Occipital lobe (tissue), 2 donors: Measurements from ENCODE around the gene SHROOM3. TPM values are rescaled to one million over a fixed set of nuclear protein-coding genes. Genes with fewer than 3 reads are reported as not detected.

ENCODE experiments used
- DNase-seq: peaks from one replicate; lab custom pipeline; 2025; lab: John Stamatoyannopoulos, UW
- total RNA-seq: library from RNA; depleted of rRNA; stranded (reverse); fragments of >200 nt; gene quantifications from one replicate; pipeline ENCODE4 v1.2.3, GENCODE V29; 2014

Gene SHROOM3
- total RNA-seq, 1 donor from 2014 or later: 17.8 TPM

- no peak for DNase-seq
Observed at GRCh38 chr4:76494243-76494642, 59.2 kb downstream of the SHROOM3 start.

GRCh38 chr4:76494871-76495590 lies 60.0 kb downstream of the SHROOM3 start:
- no peak for DNase-seq

DNA sequence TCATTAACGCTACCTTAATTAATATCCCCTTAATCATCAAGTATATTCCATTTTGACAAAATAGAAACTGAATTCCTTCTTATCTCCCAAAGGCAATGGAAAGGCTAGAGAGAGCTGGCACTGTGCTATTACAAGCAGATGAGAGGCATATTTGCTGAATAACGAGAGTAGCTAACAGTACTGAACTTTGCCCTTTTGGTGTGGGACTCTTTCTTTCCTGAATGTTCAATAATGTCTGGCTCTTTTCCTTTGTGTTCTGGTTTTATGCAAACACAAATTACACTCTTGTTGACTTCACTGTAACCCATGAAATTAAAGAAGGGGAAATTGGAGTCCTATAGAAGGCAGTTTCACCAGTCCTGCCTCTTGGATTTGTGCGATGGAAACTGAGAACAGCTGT lies 63.5 kb downstream of the SHROOM3 start:
- DNase-seq: no peak

GRCh38 chr4:76499461-76499860 lies 64.4 kb downstream of the SHROOM3 start:
- DNase-seq: no peak

DNA sequence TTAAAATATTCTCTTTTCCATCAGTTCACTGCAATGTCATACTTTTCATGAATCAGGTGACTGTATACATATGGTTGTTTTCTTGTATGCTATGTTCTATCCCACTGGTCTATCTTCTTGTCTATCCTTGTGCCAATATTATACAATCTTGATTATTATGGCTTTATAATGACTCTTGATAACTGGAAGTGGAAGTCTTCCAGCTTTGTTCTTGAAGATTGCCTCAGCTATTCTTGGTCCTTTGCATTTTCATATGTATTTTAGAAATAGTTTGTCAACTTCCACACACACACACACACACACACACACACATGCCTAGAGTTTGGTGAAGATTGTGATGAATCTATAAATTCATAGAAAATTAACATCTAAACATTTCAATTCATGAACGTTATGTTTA lies 67.9 kb downstream of the SHROOM3 start:
- DNase-seq: no peak

GRCh38 chr4:76504613-76505465 lies 69.8 kb downstream of the SHROOM3 start:
- no peak for DNase-seq

DNA sequence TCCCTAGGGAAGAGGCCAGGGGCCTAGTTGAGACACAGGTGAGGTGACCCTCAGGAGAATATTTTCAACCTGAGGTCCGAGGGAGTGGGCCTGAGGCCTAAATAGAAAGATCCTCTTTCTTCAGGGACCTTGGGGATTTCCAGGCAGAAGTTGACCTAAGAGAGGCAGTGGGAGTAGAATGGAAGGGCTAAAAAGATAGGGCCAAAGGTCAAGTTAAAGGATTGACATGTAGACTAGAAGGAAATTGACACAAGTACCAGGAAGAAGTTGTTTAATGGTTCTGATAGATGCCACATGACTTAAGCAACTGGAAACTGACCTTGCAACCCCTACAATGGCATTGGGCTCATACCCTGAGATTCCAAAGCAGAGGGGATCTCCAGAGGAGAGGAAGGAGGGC lies 76.9 kb downstream of the SHROOM3 start:
- DNase-seq: no peak

DNA sequence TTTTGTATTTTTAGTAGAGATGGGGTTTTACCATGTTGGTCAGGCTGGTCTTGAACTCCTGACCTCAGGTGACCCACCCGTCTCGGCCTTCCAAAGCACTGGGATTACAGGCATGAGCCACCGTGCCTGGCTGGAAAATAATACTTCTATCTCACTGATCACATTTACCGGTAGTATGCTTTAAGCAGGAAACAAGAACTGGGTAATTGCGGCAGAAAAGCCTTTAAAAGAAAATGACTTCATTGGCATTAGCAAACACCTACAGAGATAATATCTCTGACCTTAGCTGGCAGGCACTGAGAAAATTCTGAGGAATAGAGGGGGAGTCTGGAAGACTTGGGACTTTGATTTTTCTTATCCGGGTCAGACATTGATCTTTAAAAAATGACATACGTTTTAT lies 78.5 kb downstream of the SHROOM3 start:
- no peak for DNase-seq

- DNase-seq: no peak
Observed at GRCh38 chr4:76514087-76514486, 79.1 kb downstream of the SHROOM3 start.

DNA sequence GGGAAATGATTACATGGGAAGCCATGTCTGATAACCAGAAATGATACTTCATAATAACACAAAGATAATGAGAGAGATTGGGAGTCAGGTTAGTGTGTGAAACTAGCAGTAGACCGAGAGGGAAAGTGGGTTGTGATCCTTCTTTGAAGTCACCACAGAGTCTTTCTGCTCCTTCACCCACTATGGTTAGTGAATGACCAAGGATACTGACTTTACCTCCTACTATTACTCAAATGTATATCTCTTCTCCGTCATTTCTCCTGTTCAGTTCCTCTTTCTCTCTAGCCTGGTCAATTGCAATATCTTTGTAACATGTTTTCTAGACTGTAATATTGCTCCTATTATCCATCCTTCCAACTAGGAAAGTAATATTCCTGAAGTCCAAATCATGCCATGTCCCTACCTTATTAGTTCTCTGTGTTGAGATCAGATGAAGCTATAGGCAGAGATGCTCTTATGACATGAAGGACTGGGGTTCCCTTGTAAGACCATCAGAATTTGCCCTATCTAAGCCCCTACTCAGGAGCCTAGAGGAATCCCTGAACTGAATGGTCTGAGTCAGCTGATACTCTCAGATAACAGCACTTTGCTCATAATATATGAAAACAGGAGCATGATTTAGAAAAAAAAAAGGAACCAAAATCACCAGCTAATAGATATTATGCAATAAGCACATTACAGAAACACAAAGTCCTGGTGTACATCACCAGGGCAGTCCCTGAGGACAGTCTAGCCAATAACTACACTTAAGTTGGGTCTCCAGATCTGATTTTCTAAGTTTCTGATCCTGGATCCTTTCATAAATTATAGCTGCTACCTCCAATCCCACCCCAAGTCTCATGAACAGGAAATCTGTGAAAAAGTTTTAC lies 81.2 kb downstream of the SHROOM3 start:
- no peak for DNase-seq

GRCh38 chr4:76518241-76518640 lies 83.2 kb downstream of the SHROOM3 start:
- no peak for DNase-seq

DNA sequence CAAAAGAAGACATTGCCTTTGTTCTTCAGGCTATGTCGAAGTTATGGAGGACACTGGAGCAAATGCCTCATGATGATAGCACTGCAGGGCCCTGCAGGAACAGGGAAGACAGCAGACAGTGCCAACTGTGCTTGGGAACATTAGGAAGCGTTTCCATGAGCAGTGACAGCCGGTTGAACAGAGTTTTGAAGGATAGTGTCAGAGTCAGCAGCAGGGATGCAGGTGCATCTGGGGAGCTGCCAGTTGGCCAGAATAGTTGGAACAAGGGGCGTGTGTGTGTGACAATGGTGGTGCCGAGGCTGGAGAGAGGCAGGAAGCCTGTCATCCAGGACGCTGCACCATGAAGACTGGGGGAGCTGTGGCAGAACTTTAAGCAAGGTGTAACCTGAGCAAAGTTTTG lies 88.6 kb downstream of the SHROOM3 start:
- DNase-seq: no peak

GRCh38 chr4:76525751-76526150 lies 90.7 kb downstream of the SHROOM3 start:
- DNase-seq: no peak

DNA sequence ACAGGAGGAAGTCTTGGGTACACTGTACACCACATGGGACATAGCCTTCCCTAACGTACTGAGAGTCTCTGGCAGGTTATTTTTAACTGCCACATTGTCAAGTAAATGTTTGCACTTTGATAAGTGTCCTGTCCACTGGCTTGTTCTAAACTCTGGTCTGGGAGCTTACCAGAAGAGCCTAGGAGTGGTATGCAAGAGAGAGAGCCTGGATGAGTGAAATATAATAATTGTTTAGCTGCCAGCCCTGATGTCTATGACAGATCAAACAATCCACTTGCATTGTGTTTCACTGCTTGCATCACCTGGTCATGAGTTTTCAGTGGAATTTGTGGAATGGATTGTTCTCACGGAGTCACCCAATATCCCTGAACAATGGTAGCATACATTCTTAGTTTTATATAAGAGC lies 91.6 kb downstream of the SHROOM3 start:
- no peak for DNase-seq

DNA sequence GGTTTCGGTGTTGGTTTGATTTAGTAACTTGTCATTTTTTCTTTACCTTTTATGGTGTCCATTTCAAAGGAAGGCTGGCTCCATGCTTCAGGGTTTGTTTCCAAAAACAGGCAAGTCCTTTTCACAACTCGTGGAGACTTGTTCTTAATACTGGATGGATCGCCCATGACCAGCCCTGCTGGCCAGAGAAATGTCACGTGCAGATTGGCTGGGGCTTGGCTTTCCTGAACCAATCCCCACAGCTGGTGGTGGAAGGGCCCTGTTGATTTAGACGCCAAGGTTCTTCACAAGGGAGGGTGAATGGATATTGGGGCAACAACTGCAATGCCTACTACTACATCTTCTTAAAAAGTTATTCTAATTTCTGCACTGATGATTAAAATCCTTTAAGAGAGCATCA lies 92.6 kb downstream of the SHROOM3 start:
- DNase-seq: no peak

GRCh38 chr4:76531597-76531996 lies 96.6 kb downstream of the SHROOM3 start:
- no peak for DNase-seq

- DNase-seq: no peak
Observed at GRCh38 chr4:76532805-76533204, 97.8 kb downstream of the SHROOM3 start.

- no peak for DNase-seq
Observed at GRCh38 chr4:76533314-76533713, 98.3 kb downstream of the SHROOM3 start.

DNA sequence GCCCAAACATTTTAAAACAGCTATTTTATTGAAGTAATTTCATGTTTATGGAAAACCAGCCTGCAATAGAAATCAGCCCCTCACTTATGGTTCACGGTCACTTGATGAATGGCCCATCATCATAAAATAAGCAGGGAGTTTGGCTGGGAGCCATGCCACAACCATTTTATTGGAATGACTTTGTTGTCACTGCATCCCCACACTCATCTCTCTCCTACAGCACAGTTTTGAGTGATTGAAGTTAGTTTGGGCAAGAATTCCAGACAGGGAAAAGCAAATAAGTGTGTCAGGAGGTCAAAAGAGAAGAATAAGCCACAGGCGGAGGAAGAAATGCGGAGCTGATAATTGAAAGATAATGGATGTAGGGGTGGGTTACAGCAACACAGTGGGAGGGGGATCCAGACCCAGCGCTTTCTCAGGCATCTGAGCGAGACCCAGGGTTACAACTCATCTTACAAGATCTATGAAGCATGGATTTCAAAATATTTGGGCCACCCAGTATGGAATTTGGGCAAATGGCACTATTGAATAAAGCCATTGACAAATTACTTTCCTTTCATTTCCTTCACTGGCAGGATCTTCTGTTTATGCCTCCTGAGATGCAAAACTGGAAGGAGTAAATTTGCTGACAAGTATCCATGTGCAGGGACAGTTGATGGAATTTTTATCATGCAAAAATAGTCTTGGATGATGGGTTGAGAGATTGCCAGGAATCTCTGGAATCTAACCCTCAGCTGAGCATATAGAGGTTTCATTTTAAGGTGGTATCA lies 100.8 kb downstream of the SHROOM3 start:
- no peak for DNase-seq

DNA sequence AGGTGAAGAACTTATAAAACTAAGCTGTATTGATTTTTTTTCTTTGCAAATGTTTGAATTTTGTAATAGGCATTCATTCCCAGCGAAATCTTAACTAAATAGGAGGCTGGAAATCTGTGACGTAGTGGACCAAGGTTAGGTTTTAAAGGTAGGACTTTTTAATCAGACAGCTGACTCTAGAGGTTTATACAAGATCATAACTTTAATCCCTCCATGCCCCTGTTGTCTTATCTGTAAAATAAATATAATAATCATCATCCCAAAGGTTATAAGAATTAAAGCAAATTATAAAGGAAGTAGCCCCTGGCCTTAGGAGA lies 101.3 kb downstream of the SHROOM3 start:
- DNase-seq: no peak

DNA sequence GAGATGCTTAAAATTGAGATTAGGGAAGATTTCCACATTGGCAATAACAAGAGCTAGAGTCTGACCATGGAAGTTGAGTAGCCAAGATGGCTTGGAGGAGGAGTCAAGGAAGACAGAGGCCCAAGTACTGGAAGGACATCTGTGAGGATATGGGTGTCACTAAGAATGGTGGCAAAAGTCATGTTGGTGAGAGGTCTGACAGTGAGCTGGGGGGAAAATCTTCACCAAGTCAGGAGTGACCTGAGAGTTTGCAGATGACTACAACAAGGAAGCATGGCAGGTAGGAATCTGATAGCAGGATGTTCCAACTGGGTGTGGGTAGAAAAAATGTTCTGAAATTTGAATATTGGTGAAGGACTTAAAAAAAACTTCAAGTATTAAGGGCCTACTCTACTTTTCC lies 103.3 kb downstream of the SHROOM3 start:
- DNase-seq: no peak
